HPDE6-E6E7 (cell line): ENCODE data around the gene SPRR1A.
"Not testable (repeated sequence)": the region's sequence is repeated elsewhere in the genome, so short reads cannot be mapped to it uniquely, and the experiment has no call there.

Experiments
- DNase-seq: peaks from one replicate; pipeline ENCODE4 v3.0.0; 2011; ENCODE audit warnings: missing footprints; ENCODE audit errors: extremely low spot score

SPRR1A gene

GRCh38 chr1:152972196-152972886 lies 11.5 kb upstream of the SPRR1A start:
- peak; percentile 44 for DNase-seq

GRCh38 chr1:152976688-152977087 lies 7.2 kb upstream of the SPRR1A start:
- DNase-seq: no peak

GRCh38 chr1:152977614-152978013 lies 6.3 kb upstream of the SPRR1A start:
- DNase-seq: no peak

- DNase-seq: no peak
These were observed 3.2 kb upstream of the SPRR1A start for GRCh38 chr1:152980676-152981075.

GRCh38 chr1:152981146-152981871 lies 2.6 kb upstream of the SPRR1A start:
- DNase-seq: no peak

GRCh38 chr1:152982076-152982475 lies 1.8 kb upstream of the SPRR1A start:
- no peak for DNase-seq

GRCh38 chr1:152983234-152983633 lies 647 bp upstream of the SPRR1A start:
- DNase-seq: no peak

- no peak for DNase-seq
These were observed 2.7 kb downstream of the SPRR1A start for GRCh38 chr1:152986578-152986977.

- DNase-seq: no peak
These were observed 9.3 kb downstream of the SPRR1A start for GRCh38 chr1:152993186-152993585.

- no peak for DNase-seq
These were observed 12.0 kb downstream of the SPRR1A start for GRCh38 chr1:152995842-152996241.

- no peak for DNase-seq
These were observed 12.9 kb downstream of the SPRR1A start for GRCh38 chr1:152996633-152997400.

GRCh38 chr1:152997901-152998300 lies 14.0 kb downstream of the SPRR1A start:
- DNase-seq: no peak

GRCh38 chr1:152998476-152998875 lies 14.6 kb downstream of the SPRR1A start:
- DNase-seq: no peak

GRCh38 chr1:152999818-153000217 lies 15.9 kb downstream of the SPRR1A start:
- no peak for DNase-seq

- DNase-seq: no peak
These were observed 16.4 kb downstream of the SPRR1A start for GRCh38 chr1:153000294-153000693.

- DNase-seq: no peak
These were observed 17.5 kb downstream of the SPRR1A start, which contains the start of gene SPRR3 for GRCh38 chr1:153001382-153001781. Gene SPRR3, plus strand, starts transcription at chr1:153001749. Its CDS starts 1,272 bp downstream, at chr1:153003021.

- DNase-seq: not testable (repeated sequence)
These were observed 27.4 kb downstream of the SPRR1A start for GRCh38 chr1:153011235-153011758.

- not testable (repeated sequence) for DNase-seq
These were observed 37.9 kb downstream of the SPRR1A start for GRCh38 chr1:153021829-153022228.

- not testable (repeated sequence) for DNase-seq
These were observed 38.5 kb downstream of the SPRR1A start for GRCh38 chr1:153022340-153022739.

GRCh38 chr1:153023109-153023508 lies 39.2 kb downstream of the SPRR1A start:
- DNase-seq: no peak

- DNase-seq: no peak
These were observed 40.5 kb downstream of the SPRR1A start for GRCh38 chr1:153024413-153024812.

- DNase-seq: peak; percentile 36
These were observed 41.9 kb downstream of the SPRR1A start for GRCh38 chr1:153025797-153026196.
